OCI-LY7 (cell line): ENCODE results near the gene ZNF148. TPM values are rescaled to one million over a fixed set of nuclear protein-coding genes. Genes with fewer than 3 reads are reported as not detected.

Source experiments
- BruUV-seq: library from RNA; stranded (reverse); fragments of 400-500 nt; replicated peaks from 2 replicates; lab custom pipeline; 2021; lab: Mats Ljungman, UMichigan
- CTCF ChIA-PET: fragments of 300-600 bp; sonication (Branson Sonifier 250); formaldehyde crosslinking; loops from one replicate; lab custom pipeline; 2022; ENCODE audit warnings: antibody characterized with exemption; ENCODE audit not compliant: unreplicated experiment; lab: Charles Lee
- POLR2A ChIA-PET: fragments of 300-600 bp; sonication (Branson Sonifier 250); formaldehyde crosslinking; loops from one replicate; lab custom pipeline; 2022; ENCODE audit warnings: antibody characterized with exemption; lab: Charles Lee
- DNase-seq: peaks from one replicate; pipeline ENCODE4 v3.0.0-alpha.2; 2015; ENCODE audit warnings: low spot score
- H2AFZ ChIP-seq: fragments of 200-600 bp; sonication (generic), shearing (Covaris generic); 2 replicates; pipeline ENCODE4 v1.6.1; 2014; ENCODE audit warnings: mild to moderate bottlenecking, antibody characterized with exemption, low read length, moderate library complexity
- H3K27ac ChIP-seq: fragments of 200-600 bp; sonication (generic); 2 replicates; pipeline ENCODE4 v1.5.1; 2014; ENCODE audit warnings: mixed run types, low read depth, mild to moderate bottlenecking, moderate library complexity, low read length, inconsistent platforms; ENCODE audit not compliant: poor library complexity, severe bottlenecking
- H3K36me3 ChIP-seq: fragments of 200-600 bp; sonication (generic); 2 replicates; pipeline ENCODE4 v1.6.1; 2014; ENCODE audit warnings: mild to moderate bottlenecking, antibody characterized with exemption, low read length, moderate library complexity, mixed read lengths; ENCODE audit not compliant: insufficient read depth
- H3K4me1 ChIP-seq: fragments of 200-600 bp; sonication (generic); 2 replicates; pipeline ENCODE4 v1.5.1; 2014; ENCODE audit warnings: mild to moderate bottlenecking, low read length; ENCODE audit not compliant: insufficient read depth, poor library complexity, severe bottlenecking
- H3K4me2 ChIP-seq: fragments of 200-600 bp; sonication (generic); 2 replicates; pipeline ENCODE4 v1.6.1; 2014; ENCODE audit warnings: mild to moderate bottlenecking, low read length
- H3K4me3 ChIP-seq: fragments of 200-600 bp; sonication (generic); 2 replicates; pipeline ENCODE4 v1.5.1; 2014; ENCODE audit warnings: mild to moderate bottlenecking, low read depth, low read length; ENCODE audit not compliant: poor library complexity, severe bottlenecking
- H3K79me2 ChIP-seq: fragments of 200-600 bp; sonication (generic); 2 replicates; pipeline ENCODE4 v1.6.1; 2016; ENCODE audit warnings: low read depth, mild to moderate bottlenecking, low read length, moderate library complexity, mixed read lengths; ENCODE audit not compliant: insufficient read depth
- H3K9me2 ChIP-seq: fragments of 200-600 bp; sonication (generic); 2 replicates; pipeline ENCODE4 v1.6.1; 2016; ENCODE audit warnings: mild to moderate bottlenecking, low read length, mixed read lengths; ENCODE audit not compliant: insufficient read depth
- H3K9me3 ChIP-seq: fragments of 200-600 bp; sonication (generic); 2 replicates; pipeline ENCODE4 v1.6.1; 2014; ENCODE audit warnings: mild to moderate bottlenecking, mixed run types, low read length, mixed read lengths
- H4K20me1 ChIP-seq: fragments of 200-600 bp; sonication (generic); 2 replicates; pipeline ENCODE4 v1.6.1; 2014; ENCODE audit warnings: mild to moderate bottlenecking, antibody characterized with exemption, low read length, moderate library complexity, mixed read lengths; ENCODE audit not compliant: insufficient read depth
- EZH2phosphoT487 ChIP-seq: fragments of 200-600 bp; sonication (generic); IDR thresholded peaks from 2 replicates; pipeline ENCODE4 v1.6.1; 2018; ENCODE audit warnings: low read depth, borderline replicate concordance, mild to moderate bottlenecking, mixed run types, antibody characterized with exemption, low read length, moderate library complexity, mixed read lengths
- intact Hi-C: fragments of 100-400 bp; cut with micrococcal nuclease; formaldehyde crosslinking; loops from one replicate; pipeline ENCODE4 v1.10.0; 2022; ENCODE audit not compliant: unreplicated experiment
- total RNA-seq, 2 experiments: library from RNA; depleted of rRNA in 1 of 2; stranded (reverse); fragments of >200 nt in 1 of 2; shearing (Covaris generic) in 1 of 2; gene quantifications; 2 replicates each; pipeline ENCODE4 v1.2.3, GENCODE V29; 2014 to 2022
- TF ChIP-seq, protein P1 (sequence below): fragments of 200-600 bp; sonication (generic); conservative IDR thresholded peaks from 2 replicates; pipeline ENCODE4 v1.5.1; 2014; ENCODE audit warnings: mild to moderate bottlenecking, antibody characterized with exemption, low read length, moderate library complexity, mixed read lengths

ZNF148 gene
- total RNA-seq, 2 experiments from 2014 or later: 19.8 to 35.4 TPM

DNA sequence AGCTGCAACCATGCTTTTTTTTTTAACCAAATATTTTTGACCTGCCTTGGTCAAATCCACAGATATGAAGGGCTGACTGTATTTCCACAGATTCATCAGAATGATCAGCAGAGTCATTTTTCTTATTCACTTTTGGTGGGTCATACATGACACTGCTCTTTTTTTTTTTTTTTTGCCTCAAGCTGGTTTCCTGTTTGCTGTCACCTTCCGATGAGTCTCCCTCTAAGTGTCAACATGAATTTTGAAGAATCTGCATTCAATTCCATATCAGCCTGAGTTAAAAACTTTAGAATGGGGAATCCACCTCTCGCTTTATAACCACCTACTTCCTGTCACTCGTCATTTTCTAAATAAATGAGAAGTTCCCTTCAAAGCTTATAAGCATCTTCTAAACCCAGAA is 160.4 kb downstream of the ZNF148 start:
- no peaks in the 10 kb centered on the region for H3K9me3 ChIP-seq
- intact Hi-C loops: no loop called here
- no TSS peak for BruUV-seq
- no peak overlapping the region for H3K27ac ChIP-seq
- no peak for DNase-seq
- TF ChIP-seq EZH2phosphoT487: no peak
- TF ChIP-seq, protein P1, sequence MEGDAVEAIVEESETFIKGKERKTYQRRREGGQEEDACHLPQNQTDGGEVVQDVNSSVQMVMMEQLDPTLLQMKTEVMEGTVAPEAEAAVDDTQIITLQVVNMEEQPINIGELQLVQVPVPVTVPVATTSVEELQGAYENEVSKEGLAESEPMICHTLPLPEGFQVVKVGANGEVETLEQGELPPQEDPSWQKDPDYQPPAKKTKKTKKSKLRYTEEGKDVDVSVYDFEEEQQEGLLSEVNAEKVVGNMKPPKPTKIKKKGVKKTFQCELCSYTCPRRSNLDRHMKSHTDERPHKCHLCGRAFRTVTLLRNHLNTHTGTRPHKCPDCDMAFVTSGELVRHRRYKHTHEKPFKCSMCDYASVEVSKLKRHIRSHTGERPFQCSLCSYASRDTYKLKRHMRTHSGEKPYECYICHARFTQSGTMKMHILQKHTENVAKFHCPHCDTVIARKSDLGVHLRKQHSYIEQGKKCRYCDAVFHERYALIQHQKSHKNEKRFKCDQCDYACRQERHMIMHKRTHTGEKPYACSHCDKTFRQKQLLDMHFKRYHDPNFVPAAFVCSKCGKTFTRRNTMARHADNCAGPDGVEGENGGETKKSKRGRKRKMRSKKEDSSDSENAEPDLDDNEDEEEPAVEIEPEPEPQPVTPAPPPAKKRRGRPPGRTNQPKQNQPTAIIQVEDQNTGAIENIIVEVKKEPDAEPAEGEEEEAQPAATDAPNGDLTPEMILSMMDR: no peak
- H3K4me2 ChIP-seq: no peak overlapping the region
- no peaks in the 10 kb centered on the region for H3K79me2 ChIP-seq
- no peak overlapping the region for H3K4me3 ChIP-seq
- H2AFZ ChIP-seq: no peak overlapping the region
- no peaks in the 10 kb centered on the region for H3K9me2 ChIP-seq
- CTCF ChIA-PET: interaction anchor here (0.5 to 0.6 kb wide), 2 partner anchors 84 to 451 kb away, joined by 4 read pairs; no protein-coding TSS in a partner anchor
- no peaks in the 10 kb centered on the region for H3K36me3 ChIP-seq
- POLR2A ChIA-PET: interaction anchor here (0.7 kb wide), 2 partner anchors 97 to 340 kb away, joined by 3 read pairs; no protein-coding TSS in a partner anchor
- H3K4me1 ChIP-seq: no peaks in the 10 kb centered on the region
- no peaks in the 10 kb centered on the region for H4K20me1 ChIP-seq

DNA sequence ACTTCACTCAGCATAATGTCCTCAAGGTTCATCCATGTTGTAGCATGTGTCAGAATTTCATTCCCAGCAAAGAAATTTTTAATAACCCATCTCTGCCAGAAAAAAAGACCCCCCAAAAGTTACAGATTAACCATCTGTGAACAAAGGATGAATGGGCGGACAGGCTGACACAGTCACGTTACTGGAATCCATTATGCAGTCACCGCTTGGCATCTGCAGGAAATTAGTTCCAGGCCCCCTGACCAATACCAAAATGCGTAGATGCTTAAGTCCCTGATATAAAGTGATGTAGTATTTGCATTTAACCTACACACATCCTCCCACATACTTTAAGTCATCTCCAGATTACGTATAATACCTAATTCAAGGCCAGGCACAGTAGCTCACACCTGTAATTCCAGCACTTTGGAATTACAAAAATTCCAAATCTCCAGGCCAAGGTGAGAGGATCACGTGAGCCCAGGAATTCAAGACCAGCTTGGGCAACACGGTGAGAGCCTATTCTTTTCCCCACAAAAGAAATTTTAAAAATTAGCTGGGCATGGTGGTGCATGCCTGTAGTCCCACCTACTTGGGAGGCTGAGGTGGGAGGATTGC is 161.1 kb downstream of the ZNF148 start:
- no peak overlapping the region for H3K4me3 ChIP-seq
- TF ChIP-seq EZH2phosphoT487: no peak
- TF ChIP-seq, protein P1: no peak
- CTCF ChIA-PET: no interaction called here
- intact Hi-C loops: no loop called here
- H3K79me2 ChIP-seq: no peaks in the 10 kb centered on the region
- no TSS peak for BruUV-seq
- H4K20me1 ChIP-seq: no peaks in the 10 kb centered on the region
- no peak overlapping the region for H3K4me2 ChIP-seq
- POLR2A ChIA-PET: interaction anchor here (0.7 kb wide), 1 partner anchor 96 kb away, joined by 3 read pairs; no protein-coding TSS in a partner anchor
- no peak overlapping the region for H2AFZ ChIP-seq
- H3K9me2 ChIP-seq: no peaks in the 10 kb centered on the region
- no peaks in the 10 kb centered on the region for H3K9me3 ChIP-seq
- H3K36me3 ChIP-seq: no peaks in the 10 kb centered on the region
- H3K4me1 ChIP-seq: no peaks in the 10 kb centered on the region
- H3K27ac ChIP-seq: no peak overlapping the region
- DNase-seq: no peak

DNA sequence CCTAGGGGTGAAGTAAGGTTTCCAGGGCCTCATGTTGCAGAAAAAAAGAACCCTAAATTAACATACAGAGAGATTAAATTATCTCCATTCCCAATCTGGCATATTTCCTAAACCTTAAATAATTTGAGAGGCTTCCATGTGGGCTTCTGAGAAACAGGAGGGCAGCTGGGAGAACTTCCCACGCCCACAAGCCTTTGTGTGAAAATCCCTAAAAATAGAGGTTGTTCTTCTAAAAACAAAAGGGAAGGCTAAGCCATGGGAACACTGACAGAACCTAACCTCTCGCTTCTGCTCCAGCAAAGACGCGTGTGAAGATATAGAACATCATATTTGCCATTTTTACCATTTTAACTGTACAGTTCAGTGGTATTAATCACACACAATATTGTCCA is 161.8 kb downstream of the ZNF148 start:
- no peaks in the 10 kb centered on the region for H3K9me3 ChIP-seq
- intact Hi-C loops: no loop called here
- no peak for DNase-seq
- CTCF ChIA-PET: no interaction called here
- no peaks in the 10 kb centered on the region for H3K79me2 ChIP-seq
- no peaks in the 10 kb centered on the region for H3K36me3 ChIP-seq
- no peaks in the 10 kb centered on the region for H3K4me1 ChIP-seq
- H2AFZ ChIP-seq: no peak overlapping the region
- H3K27ac ChIP-seq: no peak overlapping the region
- BruUV-seq: no TSS peak
- no peak for TF ChIP-seq EZH2phosphoT487
- TF ChIP-seq, protein P1: no peak
- H3K9me2 ChIP-seq: no peaks in the 10 kb centered on the region
- POLR2A ChIA-PET: no interaction called here
- no peak overlapping the region for H3K4me3 ChIP-seq
- no peaks in the 10 kb centered on the region for H4K20me1 ChIP-seq
- no peak overlapping the region for H3K4me2 ChIP-seq
